B cell (primary cell): ENCODE data around the gene DOHH.

Experiments used
- CTCF ChIP-seq: fragments of 200-600 bp; IDR thresholded peaks from one replicate; pipeline ENCODE4 v1.8.0; 2022; ENCODE audit warnings: antibody characterized with exemption, mild to moderate bottlenecking
- EZH2 ChIP-seq: IDR thresholded peaks from 2 replicates; pipeline ENCODE4 v1.6.1; 2012; ENCODE audit warnings: borderline replicate concordance, low read depth, mild to moderate bottlenecking, moderate library complexity, low read length; ENCODE audit not compliant: insufficient read depth, poor library complexity, severe bottlenecking

GRCh38 chr19:3443840-3444694 lies 56.4 kb downstream of the DOHH start:
- TF ChIP-seq CTCF: no peak
- no peak for TF ChIP-seq EZH2
